ENCODE data around the gene PNPLA8. TPM values are rescaled to one million over a fixed set of nuclear protein-coding genes. Genes with fewer than 3 reads are reported as not detected.

Gene PNPLA8
- total RNA-seq, 2 donors from 2014 or later, result 15.0 to 16.8 TPM

DNA sequence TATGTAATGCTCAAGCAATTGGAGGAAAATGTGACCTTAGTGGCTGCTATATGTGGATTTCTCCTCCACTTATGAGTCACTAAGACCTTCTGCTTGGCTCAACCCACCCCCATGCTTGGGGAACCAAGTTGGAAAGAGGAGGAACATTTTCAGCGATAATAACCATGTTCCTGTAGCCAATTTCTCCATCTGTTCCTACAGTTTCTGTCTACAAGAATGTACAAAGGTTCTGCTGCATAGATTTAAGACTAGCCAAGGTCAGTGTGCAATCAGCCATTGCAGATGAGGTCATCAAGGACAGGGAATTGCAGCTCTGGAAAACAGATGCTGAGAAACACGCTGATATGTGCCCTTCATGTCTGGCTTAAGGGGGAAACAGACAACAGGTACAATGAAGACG, 64.1 kb downstream of the PNPLA8 start:
- peaks cover 28% of the 10 kb centered on the region for H3K4me1 ChIP-seq
- H3K27me3 ChIP-seq, result no peaks in the 10 kb centered on the region
- TF ChIP-seq, protein P1, sequence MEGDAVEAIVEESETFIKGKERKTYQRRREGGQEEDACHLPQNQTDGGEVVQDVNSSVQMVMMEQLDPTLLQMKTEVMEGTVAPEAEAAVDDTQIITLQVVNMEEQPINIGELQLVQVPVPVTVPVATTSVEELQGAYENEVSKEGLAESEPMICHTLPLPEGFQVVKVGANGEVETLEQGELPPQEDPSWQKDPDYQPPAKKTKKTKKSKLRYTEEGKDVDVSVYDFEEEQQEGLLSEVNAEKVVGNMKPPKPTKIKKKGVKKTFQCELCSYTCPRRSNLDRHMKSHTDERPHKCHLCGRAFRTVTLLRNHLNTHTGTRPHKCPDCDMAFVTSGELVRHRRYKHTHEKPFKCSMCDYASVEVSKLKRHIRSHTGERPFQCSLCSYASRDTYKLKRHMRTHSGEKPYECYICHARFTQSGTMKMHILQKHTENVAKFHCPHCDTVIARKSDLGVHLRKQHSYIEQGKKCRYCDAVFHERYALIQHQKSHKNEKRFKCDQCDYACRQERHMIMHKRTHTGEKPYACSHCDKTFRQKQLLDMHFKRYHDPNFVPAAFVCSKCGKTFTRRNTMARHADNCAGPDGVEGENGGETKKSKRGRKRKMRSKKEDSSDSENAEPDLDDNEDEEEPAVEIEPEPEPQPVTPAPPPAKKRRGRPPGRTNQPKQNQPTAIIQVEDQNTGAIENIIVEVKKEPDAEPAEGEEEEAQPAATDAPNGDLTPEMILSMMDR (IDR thresholded peaks at IDR 0.05), result no peak
- no peak for TF ChIP-seq POLR2A (IDR thresholded peaks at IDR 0.05)
- intact Hi-C loops (cut with DNase I), result no loop called here
- WGBS, 2 donors, result 31 to 37% methylated on average over 3 of the region's 3 CpGs
- H3K27ac ChIP-seq, result peak overlapping the region; percentile 63 to 80 (median 79)
- no peak overlapping the region for H3K4me3 ChIP-seq
- DNase-seq, result peak; percentile 51 to 80 (median 64)
- H3K36me3 ChIP-seq (replicated peaks in 1 of 2; ENCODE audit: insufficient read depth in 1 of 2, low read depth in 2 of 2), result no peaks in the 10 kb centered on the region
- ATAC-seq, result peak; percentile 91
- no peaks in the 10 kb centered on the region for H3K9me3 ChIP-seq

DNA sequence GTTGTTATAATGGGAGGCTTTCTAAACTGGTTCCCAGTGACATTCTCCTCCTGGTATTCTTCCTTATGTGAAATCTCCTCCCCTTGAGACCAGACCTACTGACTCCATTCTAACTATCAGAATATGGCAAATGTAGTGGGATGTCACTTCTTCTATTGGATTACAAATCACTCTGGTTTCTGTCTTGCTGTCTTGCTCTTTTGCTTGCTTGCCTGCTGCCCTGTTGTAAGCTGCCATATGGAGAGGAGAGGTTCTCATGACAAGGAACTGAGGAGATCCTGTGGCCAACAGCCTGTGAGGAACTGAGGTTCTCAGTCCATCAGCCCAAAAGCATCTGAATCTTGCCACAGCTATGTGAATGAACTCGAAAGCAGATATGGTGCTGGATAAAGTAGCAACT, 65.0 kb downstream of the PNPLA8 start:
- H3K4me3 ChIP-seq, result no peak overlapping the region
- TF ChIP-seq, protein P1 (IDR thresholded peaks at IDR 0.05), result no peak
- TF ChIP-seq POLR2A (IDR thresholded peaks at IDR 0.05), result no peak
- peak overlapping the region; percentile 63 to 80 (median 79) for H3K27ac ChIP-seq
- DNase-seq (no peak), ATAC-seq (no peak)
- intact Hi-C loops (cut with DNase I), result no loop called here
- H3K27me3 ChIP-seq, result no peaks in the 10 kb centered on the region
- H3K36me3 ChIP-seq (replicated peaks in 1 of 2; ENCODE audit: insufficient read depth in 1 of 2, low read depth in 2 of 2), result no peaks in the 10 kb centered on the region
- H3K4me1 ChIP-seq, result peaks cover 29% of the 10 kb centered on the region
- WGBS, 2 donors, result 88 to 91% methylated on average over 1 of the region's 1 CpG
- no peaks in the 10 kb centered on the region for H3K9me3 ChIP-seq

DNA sequence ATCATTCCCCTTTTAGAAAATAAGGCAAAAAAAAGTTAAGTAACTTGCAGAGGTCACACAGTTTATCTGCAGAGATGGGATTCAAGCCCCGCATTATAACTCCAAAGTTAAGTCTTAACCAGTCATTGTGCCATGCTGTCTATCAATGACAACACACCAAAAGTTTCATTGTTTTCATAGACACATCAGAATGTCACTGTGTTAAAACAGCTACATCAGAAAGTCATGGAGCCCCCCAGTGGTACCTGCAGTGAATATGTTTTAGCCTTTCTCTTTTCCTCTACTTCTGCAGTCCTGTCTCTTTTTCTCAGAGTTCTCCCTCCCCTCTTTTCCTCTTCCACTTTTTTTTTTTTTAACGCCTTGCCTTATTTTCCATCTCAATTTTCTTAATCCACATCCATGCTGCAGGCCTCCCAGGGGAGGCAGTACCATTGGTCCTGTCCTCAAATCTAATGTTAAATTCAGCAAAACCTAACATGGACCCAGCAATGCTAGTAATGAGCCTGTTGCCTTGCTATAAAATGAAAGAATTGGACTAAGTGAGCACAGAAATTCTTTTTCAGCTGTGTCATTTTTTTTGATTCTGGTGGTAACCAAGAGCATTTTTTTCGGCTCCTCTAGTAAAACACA, 65.9 kb downstream of the PNPLA8 start:
- intact Hi-C loops (cut with DNase I), result no loop called here
- Histone ChIP-seq H3K4me3 (no peak overlapping the region), H3K9me3 (no peaks in the 10 kb centered on the region), H3K27ac (peak overlapping the region in 1 of 4 donors; percentile 80), H3K27me3 (no peaks in the 10 kb centered on the region), H3K36me3 (replicated peaks in 1 of 2; ENCODE audit: insufficient read depth in 1 of 2, low read depth in 2 of 2) (no peaks in the 10 kb centered on the region), H3K4me1 (peaks cover 39% of the 10 kb centered on the region)
- 28 to 30% methylated on average over 3 of the region's 3 CpGs for WGBS, 2 donors
- TF ChIP-seq, protein P1 (IDR thresholded peaks at IDR 0.05), result peak; percentile 17 to 66 (median 58)
- TF ChIP-seq POLR2A (IDR thresholded peaks at IDR 0.05), result no peak
- no peak for ATAC-seq
- DNase-seq, result peak; percentile 40 to 55 (median 46)

DNA sequence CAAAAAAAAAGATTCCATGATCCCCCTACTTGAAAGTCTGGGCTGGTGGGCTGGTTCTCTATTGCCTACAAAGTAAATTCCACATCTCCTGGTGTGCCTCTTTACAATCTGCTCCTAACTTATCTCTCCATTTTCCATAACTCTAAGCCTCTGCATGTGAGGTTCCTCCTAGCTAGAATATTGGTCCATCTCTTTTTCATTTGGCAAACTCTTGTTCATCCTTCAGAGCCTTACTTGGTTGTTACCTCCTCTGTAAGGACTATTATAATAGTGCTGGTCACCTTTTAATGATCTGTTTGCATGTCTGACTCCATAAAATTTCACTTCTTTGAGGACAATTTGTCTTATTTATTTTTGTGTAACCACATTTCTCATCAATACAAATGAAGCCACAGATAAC, 68.1 kb downstream of the PNPLA8 start:
- H3K4me1 ChIP-seq, result peaks cover 59% of the 10 kb centered on the region
- no peaks in the 10 kb centered on the region for H3K9me3 ChIP-seq
- H3K36me3 ChIP-seq (replicated peaks in 1 of 2; ENCODE audit: insufficient read depth in 1 of 2, low read depth in 2 of 2), result no peaks in the 10 kb centered on the region
- TF ChIP-seq POLR2A (IDR thresholded peaks at IDR 0.05), result no peak
- TF ChIP-seq, protein P1 (IDR thresholded peaks at IDR 0.05), result no peak
- DNase-seq, result no peak
- no peak for ATAC-seq
- no peaks in the 10 kb centered on the region for H3K27me3 ChIP-seq
- intact Hi-C loops (cut with DNase I), result no loop called here
- no peak overlapping the region for H3K4me3 ChIP-seq
- no peak overlapping the region for H3K27ac ChIP-seq

Data from body of pancreas (tissue), 4 donors.